Hindlimb muscle (tissue), 1 donor: ENCODE measurements around the gene HPX. TPM values are rescaled to one million over a fixed set of nuclear protein-coding genes. Genes with fewer than 3 reads are reported as not detected.

Source experiments
- DNase-seq: peaks from one replicate; pipeline ENCODE4 v3.0.0-alpha.2; 2013
- polyA plus RNA-seq: library from polyadenylated mRNA; unstranded; fragments of 120-200 nt; gene quantifications from one replicate; pipeline ENCODE4 v1.2.1, GENCODE V29; 2013; ENCODE audit not compliant: insufficient read length

Gene HPX
- polyA plus RNA-seq, 1 donor = 2.2 TPM

- DNase-seq = no peak
These were observed 18.3 kb upstream of the HPX start for GRCh38 chr11:6459099-6459450.

GRCh38 chr11:6458352-6459098 lies 17.7 kb upstream of the HPX start:
- DNase-seq = no peak

- DNase-seq = no peak
These were observed 17.0 kb upstream of the HPX start for GRCh38 chr11:6457581-6458320.

GRCh38 chr11:6456361-6457073 lies 15.7 kb upstream of the HPX start:
- no peak for DNase-seq

- no peak for DNase-seq
These were observed 14.3 kb upstream of the HPX start for GRCh38 chr11:6455070-6455469.

- DNase-seq = no peak
These were observed 12.4 kb upstream of the HPX start for GRCh38 chr11:6453152-6453551.

GRCh38 chr11:6452219-6452618 lies 11.4 kb upstream of the HPX start:
- no peak for DNase-seq

GRCh38 chr11:6448574-6448973 lies 7.8 kb upstream of the HPX start:
- DNase-seq = no peak

- peak; percentile 36 for DNase-seq
These were observed 2.6 kb upstream of the HPX start for GRCh38 chr11:6443269-6444003.

- DNase-seq = no peak
These were observed 1.7 kb upstream of the HPX start for GRCh38 chr11:6442441-6442840.

GRCh38 chr11:6438979-6439571 lies 1.7 kb downstream of the HPX start:
- DNase-seq = peak; percentile 21

GRCh38 chr11:6437993-6438392 lies 2.8 kb downstream of the HPX start:
- no peak for DNase-seq

GRCh38 chr11:6437423-6437822 lies 3.4 kb downstream of the HPX start:
- no peak for DNase-seq

GRCh38 chr11:6433998-6434660 lies 6.7 kb downstream of the HPX start:
- DNase-seq = no peak

GRCh38 chr11:6431861-6432260 lies 8.9 kb downstream of the HPX start:
- DNase-seq = no peak

GRCh38 chr11:6427516-6427915 lies 13.3 kb downstream of the HPX start:
- no peak for DNase-seq

GRCh38 chr11:6420677-6421076 lies 20.1 kb downstream of the HPX start:
- DNase-seq = no peak

GRCh38 chr11:6419009-6419631 lies 21.7 kb downstream of the HPX start, which contains the start of gene APBB1:
APBB1 (minus strand) TSS chr11:6419094; CDS start chr11:6411347, 7,747 bp downstream.
- peak; percentile 85 for DNase-seq

GRCh38 chr11:6418557-6419008 lies 22.2 kb downstream of the HPX start:
- DNase-seq = no peak

GRCh38 chr11:6417907-6418556 lies 22.8 kb downstream of the HPX start:
- DNase-seq = peak; percentile 26

- DNase-seq = no peak
These were observed 25.0 kb downstream of the HPX start for GRCh38 chr11:6415797-6416196.
